ENCODE data around the gene TBC1D23.

GRCh38 chr3:100252001-100252400 is 8.8 kb upstream of the TBC1D23 start:
- TF ChIP-seq ZC3H10 (CRISPR knock-in tag; IDR thresholded peaks at IDR 0.05) = no peak
- no peak for TF ChIP-seq ZFP3 (CRISPR knock-in tag; IDR thresholded peaks at IDR 0.05)
- no peak for TF ChIP-seq ZNF70 (CRISPR knock-in tag; IDR thresholded peaks at IDR 0.05)
- no peak for TF ChIP-seq PATZ1 (CRISPR knock-in tag; IDR thresholded peaks at IDR 0.05; ENCODE audit: borderline replicate concordance)
- no peak for TF ChIP-seq GLIS3 (CRISPR knock-in tag; IDR thresholded peaks at IDR 0.05)
- TF ChIP-seq ZNF8 (CRISPR knock-in tag; IDR thresholded peaks at IDR 0.05) = no peak
- TF ChIP-seq RARB (CRISPR knock-in tag; IDR thresholded peaks at IDR 0.05) = no peak
- no peak for TF ChIP-seq ZNF565 (CRISPR knock-in tag; conservative IDR thresholded peaks at IDR 0.05; ENCODE audit: low read depth)
- TF ChIP-seq ZFP30 (CRISPR knock-in tag; IDR thresholded peaks at IDR 0.05) = no peak

Data from SK-N-SH treated with all-trans-retinoic acid at 6 μM for 48 hours (cell line).